Nephron progenitor cell (in vitro differentiated cells): ENCODE measurements around the gene ZNF789.

Experiments used
- DNase-seq: peaks from one replicate; pipeline ENCODE4 v3.0.0; 2021
- H3K27ac Mint-ChIP-seq: 2 replicates; pipeline ENCODE4 v1.8.0; 2021; ENCODE audit warnings: mild to moderate bottlenecking, moderate library complexity, mixed read lengths
- H3K27me3 Mint-ChIP-seq: 2 replicates; pipeline ENCODE4 v1.8.0; 2021; ENCODE audit warnings: mild to moderate bottlenecking, low read depth, mixed read lengths; ENCODE audit not compliant: poor library complexity
- H3K36me3 Mint-ChIP-seq: 2 replicates; pipeline ENCODE4 v1.8.0; 2021; ENCODE audit warnings: low read depth, mixed read lengths
- H3K4me1 Mint-ChIP-seq: 2 replicates; pipeline ENCODE4 v1.8.0; 2021; ENCODE audit warnings: mixed read lengths
- H3K4me3 Mint-ChIP-seq: 2 replicates; pipeline ENCODE4 v1.8.0; 2021; ENCODE audit warnings: mild to moderate bottlenecking, moderate library complexity, mixed read lengths
- H3K9me3 Mint-ChIP-seq: 2 replicates; pipeline ENCODE4 v1.8.0; 2021; ENCODE audit warnings: mild to moderate bottlenecking, moderate library complexity, mixed read lengths
- TF ChIP-seq, protein P1 (sequence below): fragments of 200-600 bp; sonication (generic); IDR thresholded peaks from 2 replicates; pipeline ENCODE4 v1.5.0; 2021; ENCODE audit warnings: antibody characterized with exemption

Gene ZNF789

DNA sequence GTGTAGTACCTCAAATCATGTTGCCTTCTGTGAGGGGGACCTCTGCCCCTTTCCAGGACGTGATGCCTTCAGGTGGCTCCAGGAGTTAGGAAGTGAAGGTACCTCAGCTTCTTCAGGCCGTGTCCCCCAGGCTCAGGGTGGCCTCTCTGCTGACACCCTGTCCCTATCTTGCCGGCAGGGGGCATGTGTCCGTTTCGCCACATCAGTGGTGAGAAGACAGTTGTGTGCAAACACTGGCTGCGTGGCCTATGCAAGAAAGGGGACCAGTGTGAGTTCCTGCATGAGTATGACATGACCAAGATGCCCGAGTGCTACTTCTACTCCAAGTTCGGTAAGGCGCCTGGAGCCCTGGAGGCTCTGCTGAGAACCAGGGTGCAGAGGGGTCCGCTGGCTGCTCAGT lies 24.7 kb upstream of the ZNF789 start:
- no peaks in the 10 kb centered on the region for H3K9me3 Mint-ChIP-seq
- H3K36me3 Mint-ChIP-seq = peaks cover 70% of the 10 kb centered on the region
- peaks cover 5% of the 10 kb centered on the region for H3K27me3 Mint-ChIP-seq
- no peak overlapping the region for H3K4me3 Mint-ChIP-seq
- no peak for DNase-seq
- H3K4me1 Mint-ChIP-seq = no peaks in the 10 kb centered on the region
- TF ChIP-seq, protein P1, sequence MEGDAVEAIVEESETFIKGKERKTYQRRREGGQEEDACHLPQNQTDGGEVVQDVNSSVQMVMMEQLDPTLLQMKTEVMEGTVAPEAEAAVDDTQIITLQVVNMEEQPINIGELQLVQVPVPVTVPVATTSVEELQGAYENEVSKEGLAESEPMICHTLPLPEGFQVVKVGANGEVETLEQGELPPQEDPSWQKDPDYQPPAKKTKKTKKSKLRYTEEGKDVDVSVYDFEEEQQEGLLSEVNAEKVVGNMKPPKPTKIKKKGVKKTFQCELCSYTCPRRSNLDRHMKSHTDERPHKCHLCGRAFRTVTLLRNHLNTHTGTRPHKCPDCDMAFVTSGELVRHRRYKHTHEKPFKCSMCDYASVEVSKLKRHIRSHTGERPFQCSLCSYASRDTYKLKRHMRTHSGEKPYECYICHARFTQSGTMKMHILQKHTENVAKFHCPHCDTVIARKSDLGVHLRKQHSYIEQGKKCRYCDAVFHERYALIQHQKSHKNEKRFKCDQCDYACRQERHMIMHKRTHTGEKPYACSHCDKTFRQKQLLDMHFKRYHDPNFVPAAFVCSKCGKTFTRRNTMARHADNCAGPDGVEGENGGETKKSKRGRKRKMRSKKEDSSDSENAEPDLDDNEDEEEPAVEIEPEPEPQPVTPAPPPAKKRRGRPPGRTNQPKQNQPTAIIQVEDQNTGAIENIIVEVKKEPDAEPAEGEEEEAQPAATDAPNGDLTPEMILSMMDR = no peak
- H3K27ac Mint-ChIP-seq = no peak overlapping the region

DNA sequence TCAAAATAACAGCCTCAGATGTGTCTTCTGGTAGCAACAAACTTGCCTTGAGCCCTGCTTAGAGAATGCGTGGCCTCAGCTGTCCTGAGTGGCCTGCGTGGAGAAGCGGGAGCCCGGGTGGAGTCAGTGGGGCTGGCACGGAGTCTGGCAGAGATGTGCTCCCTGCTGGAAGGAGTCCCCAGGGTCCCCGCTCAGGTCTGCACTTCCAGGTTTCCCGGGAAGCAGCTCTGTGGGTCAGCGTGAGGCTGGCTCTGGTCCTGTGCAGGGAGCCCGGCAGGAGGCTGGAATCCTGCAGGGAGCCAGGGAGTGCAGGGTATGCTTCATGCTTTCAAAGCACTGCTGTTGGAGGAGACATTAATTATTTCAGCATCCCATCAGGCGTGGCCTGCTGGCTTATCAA lies 23.8 kb upstream of the ZNF789 start:
- no peak for DNase-seq
- Mint-ChIP-seq H3K27ac (no peak overlapping the region), H3K4me1 (no peaks in the 10 kb centered on the region), H3K36me3 (peaks cover 71% of the 10 kb centered on the region), H3K9me3 (no peaks in the 10 kb centered on the region), H3K27me3 (peaks cover 5% of the 10 kb centered on the region), H3K4me3 (no peak overlapping the region)
- TF ChIP-seq, protein P1 = no peak

DNA sequence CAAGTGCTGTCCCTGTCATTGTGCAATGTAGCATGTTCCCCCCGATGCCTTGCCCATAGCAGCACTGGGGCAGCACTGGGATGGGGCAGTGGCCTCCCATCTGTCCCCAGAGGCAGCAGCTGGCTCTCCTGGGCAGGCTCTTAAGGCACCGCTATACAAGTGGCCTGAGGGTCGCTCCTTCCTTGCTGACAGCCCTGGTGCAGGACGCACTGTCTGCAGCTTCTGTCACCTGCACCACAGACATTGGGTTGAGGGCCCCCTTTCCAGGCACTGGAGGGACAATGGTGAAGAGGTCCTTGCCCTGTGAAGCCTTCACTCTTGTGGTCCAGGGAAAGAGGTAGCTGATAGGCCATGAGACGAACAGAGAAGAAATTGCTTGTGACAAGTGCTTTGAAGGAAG lies 23.4 kb upstream of the ZNF789 start:
- DNase-seq = no peak
- peaks cover 2% of the 10 kb centered on the region for H3K27me3 Mint-ChIP-seq
- peaks cover 70% of the 10 kb centered on the region for H3K36me3 Mint-ChIP-seq
- TF ChIP-seq, protein P1 = no peak
- H3K9me3 Mint-ChIP-seq = no peaks in the 10 kb centered on the region
- no peak overlapping the region for H3K27ac Mint-ChIP-seq
- H3K4me3 Mint-ChIP-seq = no peak overlapping the region
- H3K4me1 Mint-ChIP-seq = no peaks in the 10 kb centered on the region

DNA sequence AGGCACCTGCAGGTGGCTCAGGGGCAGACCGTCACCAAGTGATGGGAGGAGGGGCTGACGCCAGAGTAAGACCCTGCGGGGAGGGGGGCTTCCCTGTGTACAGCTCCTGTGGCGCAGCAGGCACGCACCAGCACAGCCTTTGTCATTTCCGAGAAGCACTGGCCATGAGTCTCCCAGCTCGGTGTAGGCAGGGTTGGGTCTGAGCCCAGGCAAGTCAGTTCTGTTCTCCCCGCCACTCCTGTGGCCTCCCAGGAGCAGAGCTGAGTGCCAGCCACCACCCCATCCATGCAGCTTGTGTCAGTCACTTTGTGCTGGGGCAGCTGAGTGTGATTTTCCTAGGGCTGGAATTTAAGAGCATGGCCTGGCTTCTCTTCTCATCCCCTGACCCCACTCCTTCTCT lies 20.8 kb upstream of the ZNF789 start:
- H3K4me3 Mint-ChIP-seq = no peak overlapping the region
- DNase-seq = no peak
- H3K27ac Mint-ChIP-seq = no peak overlapping the region
- no peaks in the 10 kb centered on the region for H3K9me3 Mint-ChIP-seq
- H3K36me3 Mint-ChIP-seq = peaks cover 55% of the 10 kb centered on the region
- H3K4me1 Mint-ChIP-seq = no peaks in the 10 kb centered on the region
- peaks cover 2% of the 10 kb centered on the region for H3K27me3 Mint-ChIP-seq
- TF ChIP-seq, protein P1 = no peak

DNA sequence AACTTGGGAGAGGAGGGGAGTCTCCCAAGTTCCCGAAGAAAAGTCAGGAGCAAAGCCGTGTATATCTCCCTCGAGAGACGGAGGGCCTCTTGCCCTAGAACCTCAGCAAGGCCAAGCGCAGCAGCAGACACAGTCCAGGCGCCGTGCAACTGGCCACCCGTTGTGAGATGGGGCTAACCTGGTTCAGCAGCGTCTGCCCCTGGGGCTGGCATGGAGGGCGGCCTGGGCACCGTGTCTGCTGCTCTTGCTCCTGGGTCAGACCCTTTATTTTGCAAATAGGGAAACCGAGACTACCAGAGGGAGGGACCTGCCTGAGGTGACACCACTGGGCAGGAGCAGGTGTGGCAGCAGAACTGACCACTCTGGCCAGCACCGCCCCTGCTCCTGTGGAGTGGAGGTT lies 20.1 kb upstream of the ZNF789 start:
- Mint-ChIP-seq H3K4me3 (no peak overlapping the region), H3K9me3 (no peaks in the 10 kb centered on the region), H3K27ac (peak overlapping the region; percentile 71), H3K4me1 (no peaks in the 10 kb centered on the region), H3K36me3 (peaks cover 49% of the 10 kb centered on the region), H3K27me3 (peaks cover 2% of the 10 kb centered on the region)
- TF ChIP-seq, protein P1 = no peak
- DNase-seq = no peak

DNA sequence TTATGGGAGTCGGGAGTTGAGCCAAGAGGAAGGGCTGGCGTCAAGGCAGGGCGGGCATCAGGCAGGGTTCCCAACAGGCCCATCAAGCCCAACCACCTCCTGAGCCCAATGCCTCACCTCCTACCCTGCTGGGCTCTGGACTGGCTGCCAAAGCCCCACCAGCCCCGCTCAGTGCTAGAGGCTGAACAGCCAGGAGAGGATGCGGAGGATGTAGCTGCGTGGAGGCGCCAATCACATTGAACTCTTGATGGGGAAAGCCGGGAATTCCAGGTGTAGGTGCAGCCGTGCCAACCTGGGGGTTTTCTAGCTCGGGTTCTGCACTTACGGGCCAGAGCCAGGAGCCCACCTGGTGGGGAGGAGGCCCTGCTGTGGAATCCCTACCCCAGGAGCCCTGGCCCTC lies 19.6 kb upstream of the ZNF789 start:
- Mint-ChIP-seq H3K27ac (peak overlapping the region; percentile 71), H3K4me3 (no peak overlapping the region), H3K36me3 (peaks cover 48% of the 10 kb centered on the region), H3K9me3 (no peaks in the 10 kb centered on the region), H3K27me3 (peaks cover 2% of the 10 kb centered on the region), H3K4me1 (no peaks in the 10 kb centered on the region)
- DNase-seq = no peak
- TF ChIP-seq, protein P1 = no peak
